ENCODE data around the gene TSPEAR. TPM values are rescaled to one million over a fixed set of nuclear protein-coding genes. Genes with fewer than 3 reads are reported as not detected.

TSPEAR gene
- total RNA-seq, 1 experiment from 2014 or later, result not detected

DNA sequence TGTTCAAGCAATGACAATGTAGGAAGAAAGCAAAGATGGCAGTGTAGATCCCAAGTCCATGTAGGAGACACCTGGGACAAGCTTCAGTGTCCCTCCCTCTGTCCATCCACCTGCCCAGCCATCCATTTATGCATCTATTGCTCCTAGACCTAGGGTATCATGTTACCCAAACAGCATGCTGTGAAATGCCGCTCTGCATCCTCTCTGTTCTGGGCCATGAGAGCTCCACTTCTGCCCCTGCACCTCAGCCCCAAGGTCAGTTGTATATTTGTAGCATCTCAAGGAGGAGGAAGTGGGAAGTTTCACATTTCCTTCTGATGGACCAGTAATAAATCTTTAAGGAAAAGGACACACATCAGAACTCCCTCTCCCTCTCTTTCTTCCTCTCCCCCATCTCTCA lies 27.9 kb upstream of the TSPEAR start:
- TF ChIP-seq, protein P1, sequence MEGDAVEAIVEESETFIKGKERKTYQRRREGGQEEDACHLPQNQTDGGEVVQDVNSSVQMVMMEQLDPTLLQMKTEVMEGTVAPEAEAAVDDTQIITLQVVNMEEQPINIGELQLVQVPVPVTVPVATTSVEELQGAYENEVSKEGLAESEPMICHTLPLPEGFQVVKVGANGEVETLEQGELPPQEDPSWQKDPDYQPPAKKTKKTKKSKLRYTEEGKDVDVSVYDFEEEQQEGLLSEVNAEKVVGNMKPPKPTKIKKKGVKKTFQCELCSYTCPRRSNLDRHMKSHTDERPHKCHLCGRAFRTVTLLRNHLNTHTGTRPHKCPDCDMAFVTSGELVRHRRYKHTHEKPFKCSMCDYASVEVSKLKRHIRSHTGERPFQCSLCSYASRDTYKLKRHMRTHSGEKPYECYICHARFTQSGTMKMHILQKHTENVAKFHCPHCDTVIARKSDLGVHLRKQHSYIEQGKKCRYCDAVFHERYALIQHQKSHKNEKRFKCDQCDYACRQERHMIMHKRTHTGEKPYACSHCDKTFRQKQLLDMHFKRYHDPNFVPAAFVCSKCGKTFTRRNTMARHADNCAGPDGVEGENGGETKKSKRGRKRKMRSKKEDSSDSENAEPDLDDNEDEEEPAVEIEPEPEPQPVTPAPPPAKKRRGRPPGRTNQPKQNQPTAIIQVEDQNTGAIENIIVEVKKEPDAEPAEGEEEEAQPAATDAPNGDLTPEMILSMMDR (IDR thresholded peaks at IDR 0.05), result no peak
- TF ChIP-seq TCF7L2 (IDR thresholded peaks at IDR 0.05; ENCODE audit: low read depth, low read length), result no peak
- CTCF ChIA-PET, result no interaction called here
- H3K36me3 ChIP-seq (ENCODE audit: control insufficient read depth, insufficient read depth, low read length), result no peaks in the 10 kb centered on the region
- H3K27ac ChIP-seq (ENCODE audit: low read length), result no peak overlapping the region
- in situ Hi-C loops (cut with HindIII; ENCODE audit: low pct_unique_long_range_greater_than_20kb, low sequenced_read_pairs), result no loop called here
- BruUV-seq (replicated peaks), result no TSS peak
- POLR2A ChIA-PET, result no interaction called here
- H3K4me3 ChIP-seq (ENCODE audit: low read depth in 2 of 2, low read length in 2 of 2), result no peak overlapping the region
- H3K27me3 ChIP-seq (ENCODE audit: control insufficient read depth, insufficient read depth, low read length), result no peaks in the 10 kb centered on the region
- intact Hi-C loops (cut with micrococcal nuclease; ENCODE audit: unreplicated experiment), result no loop called here
- DNase-seq (ENCODE audit: low read depth, low spot score) (no peak), ATAC-seq (no peak)
- H3K4me1 ChIP-seq (ENCODE audit: control insufficient read depth, insufficient read depth, low read length), result no peaks in the 10 kb centered on the region
- no peaks in the 10 kb centered on the region for H3K9me3 ChIP-seq (ENCODE audit: control insufficient read depth, insufficient read depth, low read depth, low read length)

DNA sequence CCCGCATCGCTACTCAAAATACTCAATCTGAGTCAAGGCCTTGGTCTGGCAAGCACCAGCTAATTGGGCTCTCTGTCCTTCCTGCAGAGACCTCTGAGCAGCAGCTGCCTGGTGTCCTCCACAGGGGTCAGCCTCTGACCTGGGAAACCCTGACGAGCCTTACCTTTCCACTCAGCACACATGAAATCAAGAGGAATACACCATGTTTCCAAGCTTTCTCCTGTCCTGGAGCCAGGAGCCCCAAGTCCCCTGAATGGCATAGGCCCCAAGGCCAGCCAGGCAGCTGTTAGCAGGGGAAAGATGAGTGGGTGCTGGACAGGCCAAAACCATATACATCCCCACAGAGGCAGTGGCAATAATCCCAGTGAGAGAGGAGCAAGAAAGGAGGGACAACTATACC lies 27.2 kb upstream of the TSPEAR start:
- Histone ChIP-seq H3K36me3 (ENCODE audit: control insufficient read depth, insufficient read depth, low read length) (no peaks in the 10 kb centered on the region), H3K4me1 (ENCODE audit: control insufficient read depth, insufficient read depth, low read length) (no peaks in the 10 kb centered on the region), H3K9me3 (ENCODE audit: control insufficient read depth, insufficient read depth, low read depth, low read length) (no peaks in the 10 kb centered on the region), H3K27me3 (ENCODE audit: control insufficient read depth, insufficient read depth, low read length) (no peaks in the 10 kb centered on the region), H3K4me3 (ENCODE audit: low read depth in 2 of 2, low read length in 2 of 2) (no peak overlapping the region), H3K27ac (ENCODE audit: low read length) (no peak overlapping the region)
- intact Hi-C loops (cut with micrococcal nuclease; ENCODE audit: unreplicated experiment) (no loop called here), in situ Hi-C loops (cut with HindIII; ENCODE audit: low pct_unique_long_range_greater_than_20kb, low sequenced_read_pairs) (no loop called here)
- DNase-seq (ENCODE audit: low read depth, low spot score), result no peak
- BruUV-seq (replicated peaks), result no TSS peak
- no peak for ATAC-seq
- POLR2A ChIA-PET, result no interaction called here
- no peak for TF ChIP-seq SIN3A (IDR thresholded peaks at IDR 0.05; ENCODE audit: borderline replicate concordance, insufficient read depth, low read depth, low read length)
- TF ChIP-seq POLR2AphosphoS5 (IDR thresholded peaks at IDR 0.05; ENCODE audit: low read depth, low read length), result no peak
- TF ChIP-seq, protein P1 (IDR thresholded peaks at IDR 0.05), result no peak
- TF ChIP-seq, protein P2, sequence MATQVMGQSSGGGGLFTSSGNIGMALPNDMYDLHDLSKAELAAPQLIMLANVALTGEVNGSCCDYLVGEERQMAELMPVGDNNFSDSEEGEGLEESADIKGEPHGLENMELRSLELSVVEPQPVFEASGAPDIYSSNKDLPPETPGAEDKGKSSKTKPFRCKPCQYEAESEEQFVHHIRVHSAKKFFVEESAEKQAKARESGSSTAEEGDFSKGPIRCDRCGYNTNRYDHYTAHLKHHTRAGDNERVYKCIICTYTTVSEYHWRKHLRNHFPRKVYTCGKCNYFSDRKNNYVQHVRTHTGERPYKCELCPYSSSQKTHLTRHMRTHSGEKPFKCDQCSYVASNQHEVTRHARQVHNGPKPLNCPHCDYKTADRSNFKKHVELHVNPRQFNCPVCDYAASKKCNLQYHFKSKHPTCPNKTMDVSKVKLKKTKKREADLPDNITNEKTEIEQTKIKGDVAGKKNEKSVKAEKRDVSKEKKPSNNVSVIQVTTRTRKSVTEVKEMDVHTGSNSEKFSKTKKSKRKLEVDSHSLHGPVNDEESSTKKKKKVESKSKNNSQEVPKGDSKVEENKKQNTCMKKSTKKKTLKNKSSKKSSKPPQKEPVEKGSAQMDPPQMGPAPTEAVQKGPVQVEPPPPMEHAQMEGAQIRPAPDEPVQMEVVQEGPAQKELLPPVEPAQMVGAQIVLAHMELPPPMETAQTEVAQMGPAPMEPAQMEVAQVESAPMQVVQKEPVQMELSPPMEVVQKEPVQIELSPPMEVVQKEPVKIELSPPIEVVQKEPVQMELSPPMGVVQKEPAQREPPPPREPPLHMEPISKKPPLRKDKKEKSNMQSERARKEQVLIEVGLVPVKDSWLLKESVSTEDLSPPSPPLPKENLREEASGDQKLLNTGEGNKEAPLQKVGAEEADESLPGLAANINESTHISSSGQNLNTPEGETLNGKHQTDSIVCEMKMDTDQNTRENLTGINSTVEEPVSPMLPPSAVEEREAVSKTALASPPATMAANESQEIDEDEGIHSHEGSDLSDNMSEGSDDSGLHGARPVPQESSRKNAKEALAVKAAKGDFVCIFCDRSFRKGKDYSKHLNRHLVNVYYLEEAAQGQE (IDR thresholded peaks at IDR 0.05; ENCODE audit: insufficient read depth in 1 of 2, low read depth in 2 of 2, low read length in 1 of 2), result no peak
- no peak for TF ChIP-seq TCF7L2 (IDR thresholded peaks at IDR 0.05; ENCODE audit: low read depth, low read length)
- CTCF ChIA-PET, result no interaction called here
